ENCODE measurements around the gene RNASE7.

RNASE7 gene

DNA sequence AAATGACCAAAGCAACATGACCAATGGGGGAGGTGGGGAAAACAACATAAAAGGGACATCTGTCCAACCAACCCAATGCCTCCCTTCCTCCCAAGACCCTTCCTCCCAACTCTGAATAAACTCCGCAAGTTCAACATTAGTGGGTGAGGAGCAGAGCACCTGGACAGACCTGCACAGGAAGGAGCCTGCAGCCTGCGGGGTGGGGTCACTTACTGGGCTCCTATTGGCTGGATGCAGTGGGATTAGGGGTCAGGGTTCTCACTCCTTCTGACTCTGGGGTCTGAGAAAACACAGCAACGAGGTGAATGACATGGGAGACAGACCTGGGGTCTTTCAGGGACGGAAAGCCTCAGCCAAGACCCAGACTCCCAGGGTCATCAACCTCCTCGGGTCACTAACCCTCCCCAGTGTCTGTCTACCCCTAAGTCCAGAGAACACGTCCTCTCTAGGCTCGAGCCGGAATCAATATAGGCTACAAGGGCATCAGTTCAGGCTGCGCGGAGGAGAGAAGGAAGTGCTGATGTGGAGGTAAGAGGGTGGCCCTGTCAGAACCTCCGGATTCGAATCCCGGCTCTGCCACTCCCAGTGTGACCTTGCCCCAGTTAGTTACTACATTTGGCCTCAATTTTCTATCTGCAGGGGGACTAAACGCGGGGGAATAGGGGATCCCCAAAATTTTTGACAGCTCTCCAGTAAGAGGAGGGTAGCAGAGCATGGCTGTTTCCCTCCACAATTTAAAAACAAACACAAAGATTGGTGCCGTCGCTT lies 18.2 kb upstream of the RNASE7 start:
- DNase-seq, result no peak

DNA sequence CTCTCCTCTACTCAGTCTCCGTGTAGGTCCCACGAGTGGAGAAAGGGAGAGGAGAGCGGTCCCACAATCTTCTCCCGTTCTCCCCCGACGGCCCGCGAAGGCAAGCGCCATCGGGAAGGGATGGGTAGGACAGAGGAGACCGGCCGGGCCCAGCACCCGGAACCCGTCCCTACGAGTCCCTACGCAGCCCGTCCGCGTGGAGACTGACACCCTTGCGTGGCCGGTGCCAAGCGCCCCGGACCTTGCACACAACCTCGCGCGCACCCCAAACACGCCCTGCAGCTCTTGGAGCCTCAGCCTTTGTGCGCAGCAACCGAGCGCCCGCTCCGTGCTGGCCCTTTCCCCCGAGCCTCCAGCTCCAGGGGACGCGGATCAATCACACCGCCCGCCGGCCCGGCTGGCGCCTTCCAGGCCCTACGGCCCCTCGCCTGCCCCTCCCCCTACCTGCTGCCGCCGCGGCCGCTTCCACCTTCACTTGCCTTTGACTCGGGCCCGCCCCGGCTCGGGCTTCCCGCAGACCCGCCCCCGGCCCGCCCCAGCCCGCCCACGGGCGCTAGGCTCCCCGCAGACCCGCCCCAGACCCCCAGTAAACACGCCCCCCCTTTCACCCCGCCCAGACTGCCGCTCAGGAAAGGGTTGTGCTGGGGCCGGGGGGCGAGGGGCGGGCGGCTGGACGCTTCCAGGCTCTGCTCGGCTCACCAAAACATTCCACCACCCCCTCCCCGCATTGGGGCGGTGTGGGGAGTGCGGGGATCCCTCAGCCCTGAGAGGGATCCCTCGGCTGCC lies 17.4 kb upstream of the RNASE7 start, which contains the start of gene NDRG2:
Gene NDRG2, minus strand, starts transcription at position 477 of the 786 bp plus-strand sequence. CDS start 1,746 bp downstream, outside the sequence.
- DNase-seq, result peak; percentile 38

DNA sequence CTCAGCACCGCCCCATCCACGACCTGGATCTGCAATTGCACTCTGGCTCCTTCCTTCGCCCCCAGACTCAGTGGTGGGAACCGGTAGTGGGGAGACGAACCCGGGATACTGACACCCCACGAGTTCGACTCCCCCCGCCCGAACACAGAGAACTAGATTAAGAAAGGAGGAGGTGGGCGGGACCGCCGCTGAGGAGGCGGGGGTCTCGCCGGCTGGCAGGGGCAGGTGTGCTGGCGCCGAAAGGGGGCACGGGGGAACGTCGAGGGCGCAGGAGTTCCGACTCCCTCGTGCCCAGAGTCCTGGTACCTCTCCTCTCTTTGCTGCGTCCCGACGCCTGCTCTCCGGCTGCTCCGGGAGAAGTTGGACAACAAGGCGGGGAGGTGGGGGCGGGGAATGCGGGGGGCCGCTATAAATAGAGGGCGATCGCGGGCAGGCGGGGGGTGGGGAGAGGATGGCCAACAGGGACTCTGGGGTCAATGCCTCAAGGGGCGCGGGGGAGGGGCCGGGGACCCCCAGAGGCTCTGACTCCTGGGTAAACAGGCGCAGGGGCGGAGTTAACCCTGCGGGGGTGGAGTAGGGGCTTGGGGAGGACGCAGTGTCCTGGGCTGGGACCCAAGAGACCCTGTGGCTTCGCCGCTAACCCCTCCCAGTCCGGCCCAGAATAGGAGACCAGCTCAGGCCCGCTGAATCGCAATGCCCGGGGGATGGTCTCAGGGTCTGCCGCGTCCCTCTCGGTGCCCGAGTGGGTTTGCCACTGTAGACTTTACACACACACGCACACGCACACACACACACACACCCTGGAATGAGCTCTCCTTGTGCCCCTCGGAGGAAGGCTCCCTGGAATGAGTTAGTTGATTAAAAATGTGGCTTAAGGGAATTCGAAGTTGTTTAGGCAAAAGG lies 16.5 kb upstream of the RNASE7 start:
- DNase-seq, result no peak

DNA sequence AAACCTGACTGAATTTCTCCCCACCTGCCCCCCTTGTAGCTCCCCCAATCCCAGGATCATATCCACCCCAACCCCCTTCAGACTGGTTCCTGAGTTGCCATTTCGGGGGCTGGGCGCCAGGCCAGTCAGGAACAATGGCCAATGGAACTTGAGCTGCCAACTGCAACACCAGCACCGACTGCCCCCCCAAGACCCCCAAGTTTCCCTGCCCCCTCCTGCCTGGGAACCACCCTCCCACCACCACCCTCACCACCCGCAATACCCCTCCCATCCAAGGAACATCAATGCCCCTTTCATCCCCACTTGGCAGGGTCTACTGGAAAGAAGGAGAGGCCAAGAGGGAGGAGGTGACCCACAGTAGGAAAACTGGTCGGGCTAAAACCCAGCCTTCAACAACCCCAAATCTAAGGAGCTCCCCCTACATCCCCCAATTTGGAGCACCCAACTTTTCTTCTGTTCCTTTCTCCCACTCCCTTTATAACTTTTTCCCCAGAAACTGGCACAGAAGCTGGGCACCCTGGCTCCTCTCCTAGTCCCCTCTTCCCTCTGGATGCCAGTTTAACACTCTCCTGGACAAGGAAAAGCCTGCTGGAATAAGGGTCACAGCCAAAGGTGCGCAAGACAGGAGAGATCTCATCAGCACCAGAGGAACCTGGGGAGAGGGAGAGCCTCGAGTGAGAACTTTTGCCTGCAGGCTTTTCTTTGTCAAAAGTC lies 15.7 kb upstream of the RNASE7 start:
- no peak for DNase-seq

DNA sequence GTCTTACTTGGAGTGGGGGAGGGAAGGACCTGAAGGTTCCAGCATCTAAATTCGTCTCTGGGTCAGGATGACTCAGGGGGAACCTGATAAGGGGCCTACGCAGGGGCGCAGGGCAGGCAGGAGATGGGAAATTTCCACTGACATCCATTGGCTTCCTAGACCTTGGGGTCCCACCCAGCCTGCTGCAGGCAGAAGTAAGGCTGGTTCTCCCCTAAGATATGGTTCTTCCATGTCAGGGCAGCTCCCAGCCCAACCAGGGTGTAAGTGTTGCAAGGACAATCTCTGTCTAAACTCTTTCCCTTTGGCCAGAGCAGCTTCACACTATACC lies 15.2 kb upstream of the RNASE7 start:
- DNase-seq, result no peak

DNA sequence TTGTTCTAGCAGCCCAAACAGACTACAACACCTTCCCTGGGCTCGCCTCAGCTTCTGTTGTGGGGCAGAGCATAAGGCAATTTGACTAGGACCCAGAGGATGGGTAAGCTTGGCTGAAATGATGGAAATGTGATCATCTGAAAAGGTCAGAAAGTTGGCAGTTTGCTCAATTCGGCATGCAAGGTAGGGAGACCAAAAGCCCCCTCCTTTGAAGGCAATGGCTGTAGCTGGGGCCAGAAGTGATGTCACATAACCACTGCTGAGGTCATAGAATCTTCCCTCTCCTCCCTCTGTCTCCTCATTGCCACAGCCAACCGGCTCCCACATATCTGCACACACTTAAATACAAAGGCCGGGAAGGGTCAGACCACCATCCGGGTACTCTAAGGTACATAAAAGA lies 12.2 kb upstream of the RNASE7 start, which contains the start of gene TPPP2:
Gene TPPP2, plus strand, starts transcription at position 301 of the 400 bp plus-strand sequence. CDS start 365 bp downstream, outside the sequence.
- DNase-seq, result no peak

DNA sequence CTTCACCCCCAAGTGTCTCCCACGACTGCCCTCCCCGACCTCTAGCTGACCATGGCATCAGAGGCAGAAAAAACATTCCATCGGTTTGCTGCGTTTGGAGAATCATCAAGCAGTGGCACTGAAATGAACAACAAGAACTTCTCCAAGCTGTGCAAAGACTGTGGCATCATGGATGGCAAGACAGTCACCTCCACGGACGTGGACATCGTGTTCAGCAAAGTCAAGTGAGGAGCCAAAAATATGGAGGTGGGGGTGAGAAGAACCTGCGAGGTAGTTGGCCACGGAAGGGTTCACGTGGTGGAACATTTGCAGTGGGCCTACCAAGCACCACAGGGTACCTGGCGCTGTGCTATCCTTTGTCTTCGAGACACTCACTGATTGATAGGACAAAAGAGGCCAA lies 11.6 kb upstream of the RNASE7 start:
- DNase-seq, result no peak

DNA sequence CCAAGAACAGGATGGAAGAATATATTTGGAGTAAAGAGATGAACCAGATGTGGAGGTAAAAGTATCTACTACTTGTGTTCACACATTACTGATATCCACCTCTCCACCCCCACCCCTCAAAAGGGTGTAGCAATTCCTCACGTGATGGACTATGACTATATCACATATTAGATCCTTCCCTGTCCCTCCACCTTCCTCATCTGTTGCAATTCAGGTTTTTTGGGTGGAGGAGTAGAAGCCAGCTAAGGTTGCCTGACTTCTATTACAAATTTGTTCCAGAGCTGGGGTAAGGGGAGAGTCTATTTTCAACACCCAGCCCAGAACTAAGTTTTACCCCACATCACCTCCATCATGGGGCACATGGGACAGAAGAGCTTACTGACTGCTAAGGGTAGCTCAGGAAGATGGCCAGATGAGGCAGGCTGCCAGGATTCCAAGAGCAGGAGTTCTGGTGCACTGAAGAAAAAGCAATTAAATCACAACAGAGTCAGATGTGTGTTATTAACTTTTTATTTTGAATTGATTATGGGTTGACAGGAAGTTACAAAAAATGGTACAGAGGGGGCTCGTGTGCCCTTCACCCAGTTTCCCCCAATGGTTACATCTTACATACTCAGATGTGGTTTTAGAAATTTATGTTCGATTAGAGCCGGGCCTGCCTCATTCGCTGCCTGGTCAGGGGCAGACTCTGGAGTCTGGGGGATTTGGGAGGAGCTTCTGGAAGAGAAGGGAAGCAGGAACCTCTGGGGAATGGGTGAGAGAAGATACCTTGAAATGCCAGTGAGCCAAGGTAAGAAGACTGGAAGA lies 9.6 kb upstream of the RNASE7 start:
- DNase-seq, result no peak

DNA sequence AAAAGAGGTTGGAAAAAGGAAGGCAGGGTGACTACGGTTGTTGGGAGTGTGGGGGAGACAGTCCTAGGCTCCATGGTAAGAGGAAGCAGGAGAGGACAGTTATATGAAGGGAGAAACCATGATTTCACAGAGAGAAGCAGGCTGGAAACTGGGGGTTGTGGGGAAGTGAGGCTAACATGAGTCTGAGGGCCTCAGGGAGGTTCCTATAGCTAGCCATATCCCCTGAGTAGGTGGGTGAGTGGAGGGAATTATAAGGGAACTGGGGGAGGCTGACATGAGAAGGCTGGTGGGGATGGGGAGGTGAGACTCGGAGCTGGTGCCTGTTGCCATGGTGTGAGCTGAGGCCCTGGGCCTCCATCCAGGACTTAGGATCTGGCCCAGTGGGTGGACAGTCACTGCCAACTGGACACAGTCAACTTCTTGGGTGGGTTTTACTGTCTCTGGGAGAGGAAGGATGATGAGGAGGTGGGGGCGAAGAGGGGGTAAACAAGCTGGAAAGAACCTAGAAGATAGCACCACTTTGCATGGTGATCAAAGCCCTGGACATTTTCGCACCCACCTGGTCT lies 8.9 kb upstream of the RNASE7 start:
- no peak for DNase-seq

DNA sequence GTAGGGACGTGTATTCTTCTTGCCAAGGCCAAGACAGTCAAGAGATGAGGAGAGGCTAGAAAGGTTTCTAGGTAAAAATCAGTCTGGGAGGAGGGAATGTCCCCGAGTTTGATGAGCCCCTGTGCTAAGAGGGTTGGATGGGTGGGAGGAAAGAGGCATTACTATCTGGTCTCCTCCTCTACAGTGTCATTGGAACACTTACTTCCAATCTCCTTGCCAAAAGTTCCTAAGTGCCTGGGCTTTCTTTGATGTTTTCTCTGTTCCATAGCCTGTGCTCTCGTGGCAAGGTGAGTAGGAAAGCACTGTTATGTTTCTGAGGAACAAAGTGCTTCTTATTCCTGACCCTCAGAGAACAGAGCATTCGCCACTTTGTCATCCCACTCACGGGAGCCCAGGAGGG lies 7.5 kb upstream of the RNASE7 start, which contains the start of gene RNASE13:
Gene RNASE13, minus strand, starts transcription at position 101 of the 400 bp plus-strand sequence. CDS start 519 bp downstream, outside the sequence.
- DNase-seq, result no peak

DNA sequence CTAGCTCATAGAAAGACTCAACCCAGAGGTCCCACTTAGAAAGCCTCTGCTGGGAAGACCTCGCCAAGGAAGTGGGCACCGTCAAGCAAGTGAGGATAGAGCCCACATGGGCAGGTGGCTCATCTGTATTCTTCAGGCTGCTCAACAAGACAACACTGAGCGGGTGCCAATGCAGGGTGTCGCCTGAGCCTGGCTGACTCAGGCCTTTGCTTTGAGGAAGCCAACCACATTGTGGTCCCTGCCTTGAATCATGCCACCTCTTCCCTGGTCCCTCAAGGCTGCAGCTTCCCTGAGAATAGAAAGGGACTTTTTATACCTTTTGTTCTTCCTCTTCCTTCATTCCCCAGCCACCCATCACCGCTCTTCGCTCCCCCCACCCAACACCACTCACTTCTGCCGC lies 5.4 kb upstream of the RNASE7 start:
- DNase-seq, result no peak

DNA sequence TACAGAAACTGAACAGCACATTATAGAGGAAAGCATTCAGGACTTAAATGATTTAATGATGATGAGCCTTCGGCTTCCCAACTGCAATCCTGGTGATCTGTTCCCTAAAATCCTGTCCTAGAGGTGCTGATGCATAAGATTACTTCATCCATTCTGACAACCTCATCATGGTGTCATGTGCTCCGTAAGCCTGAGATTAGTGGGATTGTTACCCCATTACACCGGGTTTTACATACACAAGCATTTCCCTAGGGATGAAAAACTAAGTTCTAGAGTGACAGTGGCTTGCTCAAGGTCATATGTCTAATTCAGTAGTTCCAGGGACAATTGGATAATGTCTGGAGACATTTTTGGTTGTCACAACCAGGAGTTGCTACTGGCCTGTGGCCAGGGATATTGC lies 5.0 kb upstream of the RNASE7 start:
- no peak for DNase-seq

DNA sequence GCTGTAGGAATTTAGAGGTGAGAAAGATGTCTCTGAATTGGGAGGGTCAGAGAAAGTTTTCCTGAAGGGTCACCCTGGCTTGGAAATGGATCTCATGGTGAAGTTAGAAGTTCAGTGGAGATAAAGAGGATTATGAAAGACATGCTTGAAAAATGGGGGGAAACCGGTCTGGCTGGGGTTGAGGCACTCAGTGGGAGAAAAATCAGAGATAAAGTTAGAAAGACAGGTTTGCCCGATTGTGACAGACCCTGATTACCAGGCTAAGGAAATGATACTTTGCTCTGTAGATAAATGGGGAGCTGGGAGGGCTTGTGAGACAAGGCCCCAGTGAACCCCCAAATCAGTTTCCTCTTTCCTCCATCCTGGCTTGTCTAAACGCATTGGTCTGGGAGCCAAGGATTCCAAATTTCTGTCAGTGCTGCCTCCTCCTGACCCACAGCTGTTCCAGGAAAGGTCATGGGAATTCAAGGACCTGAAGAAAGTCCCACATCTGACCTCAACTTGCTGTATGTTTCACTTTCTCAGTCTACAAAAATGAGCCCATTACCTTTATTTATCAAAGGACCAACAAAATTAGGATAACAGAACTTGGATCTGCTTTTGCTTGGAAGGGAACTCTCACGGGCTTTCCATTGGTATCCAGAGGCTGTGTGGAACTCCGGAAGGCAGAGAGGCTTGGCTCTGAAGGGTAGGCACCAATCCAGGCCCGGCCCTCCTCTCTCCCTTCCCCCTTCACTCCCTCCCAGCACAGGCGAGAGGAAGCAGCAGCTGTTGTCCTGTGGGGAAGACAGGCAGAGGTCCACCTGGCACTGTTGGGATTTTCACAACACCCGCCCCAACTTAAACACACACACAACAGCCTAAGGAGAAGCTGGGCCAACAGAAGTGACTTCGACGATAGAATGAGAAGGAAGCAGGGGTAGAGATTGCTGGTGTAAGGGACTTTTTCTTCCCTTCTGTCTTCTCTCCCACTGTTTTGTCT lies 3.4 kb upstream of the RNASE7 start:
- peak; percentile 23 for DNase-seq

DNA sequence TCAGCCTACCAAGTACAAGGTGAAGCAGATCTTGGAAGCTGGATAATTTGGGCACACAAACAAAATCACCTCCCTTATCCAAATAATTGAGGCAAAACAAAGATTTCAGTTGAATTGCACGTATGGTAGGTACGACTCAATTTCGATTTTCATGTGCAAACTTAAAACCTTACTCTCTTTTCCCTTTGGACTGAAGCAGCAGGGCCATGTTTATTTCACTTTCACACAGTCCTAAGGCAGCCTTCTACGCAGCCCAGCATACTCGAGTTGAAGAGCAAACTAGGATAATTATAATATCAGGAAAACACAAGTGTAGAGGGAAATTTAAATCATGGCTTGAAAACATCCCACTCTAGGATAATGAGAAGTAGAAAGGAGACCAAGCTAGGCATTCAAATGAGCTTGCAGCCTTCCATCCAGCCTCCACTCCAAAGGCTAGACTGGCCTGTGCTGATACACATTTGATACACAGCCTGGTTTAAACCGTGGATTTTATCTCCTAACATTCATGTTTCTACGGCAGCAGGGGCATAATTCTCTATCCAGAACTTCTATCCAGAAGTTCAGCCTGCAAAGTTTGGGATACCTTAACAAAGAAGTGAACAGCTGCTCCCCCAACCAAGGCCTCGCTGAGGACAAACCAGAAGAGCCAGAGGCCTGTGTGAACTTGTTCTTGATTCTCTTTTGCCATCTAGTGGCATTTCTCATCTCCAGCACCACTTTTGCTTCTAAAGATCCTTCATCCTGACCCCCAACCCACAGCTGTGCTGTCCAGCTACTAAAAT lies 2.4 kb upstream of the RNASE7 start:
- peak; percentile 55 for DNase-seq

DNA sequence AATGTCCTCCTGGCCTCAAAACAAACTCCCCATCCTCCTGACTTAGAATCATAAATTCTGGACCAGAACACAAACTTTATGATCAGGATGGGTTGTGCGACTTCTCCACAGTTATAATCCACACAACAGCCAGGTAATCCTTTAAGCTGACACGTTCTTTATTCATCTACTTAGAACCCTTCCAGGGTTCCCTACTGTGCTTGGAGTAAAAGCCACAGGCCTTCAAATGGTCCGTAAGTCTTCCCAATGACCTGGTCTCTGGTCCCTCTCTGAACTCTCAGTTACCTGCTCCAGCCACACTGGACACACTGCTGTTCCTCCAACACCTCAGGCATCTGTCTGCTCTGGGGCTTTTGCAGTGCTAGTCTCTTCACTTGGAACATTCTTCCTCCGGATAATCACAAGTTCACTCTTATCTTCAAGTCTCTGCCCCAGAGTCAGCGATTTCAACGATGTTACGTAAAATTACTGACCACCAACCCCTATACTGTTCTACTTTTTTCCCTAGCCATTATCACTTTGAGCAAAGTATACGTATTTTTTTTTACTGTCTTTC lies 1.7 kb upstream of the RNASE7 start:
- no peak for DNase-seq

DNA sequence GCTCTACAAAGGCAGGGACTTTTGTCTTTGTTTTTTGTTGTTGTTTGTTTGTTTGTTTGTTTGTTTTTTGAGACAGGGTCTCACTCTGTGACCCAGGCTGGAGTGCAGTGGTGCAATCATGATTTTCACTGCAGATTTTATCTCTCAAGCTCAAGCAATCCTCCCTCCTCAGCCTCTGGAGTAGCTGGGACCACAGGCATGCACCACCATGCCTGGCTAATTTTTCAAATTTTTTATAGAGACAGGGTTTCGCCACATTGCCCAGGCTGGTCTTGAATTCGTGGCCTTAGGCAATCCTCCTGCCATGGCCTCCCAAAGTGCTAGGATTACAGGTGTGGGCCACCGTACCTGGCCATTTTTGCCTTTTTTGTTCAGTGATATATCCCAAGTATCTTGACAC lies 1.2 kb upstream of the RNASE7 start:
- peak; percentile 16 for DNase-seq

DNA sequence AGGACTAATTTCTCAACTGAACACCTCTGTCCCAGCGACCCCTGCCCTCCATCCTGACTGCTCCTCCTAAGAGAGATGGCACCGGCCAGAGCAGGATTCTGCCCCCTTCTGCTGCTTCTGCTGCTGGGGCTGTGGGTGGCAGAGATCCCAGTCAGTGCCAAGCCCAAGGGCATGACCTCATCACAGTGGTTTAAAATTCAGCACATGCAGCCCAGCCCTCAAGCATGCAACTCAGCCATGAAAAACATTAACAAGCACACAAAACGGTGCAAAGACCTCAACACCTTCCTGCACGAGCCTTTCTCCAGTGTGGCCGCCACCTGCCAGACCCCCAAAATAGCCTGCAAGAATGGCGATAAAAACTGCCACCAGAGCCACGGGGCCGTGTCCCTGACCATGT lies 756 bp downstream of the RNASE7 start:
- DNase-seq, result no peak

DNA sequence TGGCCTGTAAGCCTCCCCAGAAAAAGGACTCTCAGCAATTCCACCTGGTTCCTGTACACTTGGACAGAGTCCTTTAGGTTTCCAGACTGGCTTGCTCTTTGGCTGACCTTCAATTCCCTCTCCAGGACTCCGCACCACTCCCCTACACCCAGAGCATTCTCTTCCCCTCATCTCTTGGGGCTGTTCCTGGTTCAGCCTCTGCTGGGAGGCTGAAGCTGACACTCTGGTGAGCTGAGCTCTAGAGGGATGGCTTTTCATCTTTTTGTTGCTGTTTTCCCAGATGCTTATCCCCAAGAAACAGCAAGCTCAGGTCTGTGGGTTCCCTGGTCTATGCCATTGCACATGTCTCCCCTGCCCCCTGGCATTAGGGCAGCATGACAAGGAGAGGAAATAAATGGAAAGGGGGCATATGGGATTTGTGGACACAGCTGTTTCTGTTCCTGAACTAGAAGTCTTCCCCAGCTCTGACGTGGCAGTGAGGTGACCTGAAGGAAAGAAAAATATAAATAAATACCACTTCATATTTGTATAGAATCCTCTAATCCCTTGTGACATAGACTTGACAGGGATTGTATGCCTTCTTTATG lies 1.3 kb downstream of the RNASE7 start:
- DNase-seq, result no peak

All from EL (cell line).